H1 (cell line): ENCODE data around the gene ITGA11.

ENCODE experiments used
- CHD7 ChIP-seq: fragments of 300-600 bp; sonication (generic); IDR thresholded peaks from 2 replicates; pipeline ENCODE4 v1.7.1; 2012; ENCODE audit warnings: low read length, moderate library complexity, mild to moderate bottlenecking, inconsistent platforms; ENCODE audit not compliant: insufficient replicate concordance
- POLR2AphosphoS5 ChIP-seq: IDR thresholded peaks from 2 replicates; pipeline ENCODE4 v1.6.1; 2011; ENCODE audit warnings: low read depth, low read length

DNA sequence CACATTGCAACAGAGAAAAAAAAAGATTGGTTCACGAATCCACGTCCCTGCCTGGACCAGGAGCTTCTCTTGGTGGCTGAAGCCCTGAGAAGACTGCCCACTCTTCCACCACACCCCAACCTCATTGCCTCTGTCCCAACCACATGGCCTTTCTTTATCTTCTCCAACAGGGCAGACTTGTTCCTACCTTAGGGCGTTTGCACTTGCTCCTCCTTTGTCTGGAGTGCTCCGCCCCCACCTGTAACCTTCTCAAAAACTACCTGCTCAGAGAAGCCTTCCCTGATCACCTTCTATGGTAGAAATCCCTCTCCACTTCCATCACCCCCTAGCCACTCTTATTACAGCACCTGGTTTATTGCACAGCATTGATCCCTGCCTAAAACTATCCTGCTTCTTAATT lies 64.7 kb downstream of the ITGA11 start:
- no peak for TF ChIP-seq POLR2AphosphoS5
- no peak for TF ChIP-seq CHD7
